CD14-positive monocyte (primary cell): ENCODE results near the gene SETSIP. TPM values are rescaled to one million over a fixed set of nuclear protein-coding genes. Genes with fewer than 3 reads are reported as not detected.

Experiments
- DNase-seq, 3 donors: peaks; one replicate each; pipeline ENCODE4 v3.0.0-alpha.2; 2011 to 2022
- H2AFZ ChIP-seq: 2 replicates; pipeline ENCODE4 v1.6.0; 2012; ENCODE audit warnings: mild to moderate bottlenecking, low read depth, low read length, inconsistent platforms; ENCODE audit not compliant: insufficient read depth, poor library complexity, severe bottlenecking
- H3K27ac ChIP-seq, 2 donors: 1 replicate in 1 of 2; 2 replicates in 1 of 2; pipeline ENCODE4 v1.5.1; 2012 to 2013; ENCODE audit warnings: low read length in 2 of 2, control low read depth in 1 of 2, inconsistent platforms in 1 of 2, low read depth in 1 of 2, mild to moderate bottlenecking in 1 of 2
- H3K27me3 ChIP-seq, 2 donors: one replicate each; pipeline versions ENCODE4 v1.6.0 to v1.6.1; 2011 to 2013; ENCODE audit warnings: low read length in 2 of 2; ENCODE audit not compliant: control insufficient read depth in 2 of 2, insufficient read depth in 2 of 2
- H3K36me3 ChIP-seq, 2 donors: replicated peaks in 1 of 2; 1 replicate in 1 of 2; 2 replicates in 1 of 2; pipeline versions ENCODE4 v1.5.1 to v1.6.1; 2012 to 2013; ENCODE audit warnings: low read length in 2 of 2, control low read depth in 1 of 2, inconsistent platforms in 1 of 2, mild to moderate bottlenecking in 1 of 2; ENCODE audit not compliant: insufficient read depth in 2 of 2, control insufficient read depth in 1 of 2
- H3K4me1 ChIP-seq, 2 donors: 1 replicate in 1 of 2; 2 replicates in 1 of 2; pipeline versions ENCODE4 v1.5.1 to v1.6.1; 2012 to 2013; ENCODE audit warnings: low read length in 2 of 2, control low read depth in 1 of 2, inconsistent platforms in 1 of 2, mild to moderate bottlenecking in 1 of 2, moderate library complexity in 1 of 2; ENCODE audit not compliant: insufficient read depth in 2 of 2, control insufficient read depth in 1 of 2
- H3K4me2 ChIP-seq: replicated peaks from 2 replicates; pipeline ENCODE3; 2012; ENCODE audit warnings: low read length, moderate library complexity, mild to moderate bottlenecking; ENCODE audit not compliant: poor library complexity, severe bottlenecking; ENCODE audit errors: extremely low read depth
- H3K4me3 ChIP-seq, 3 experiments: fragments of 200-600 bp in 1 of 3; sonication (generic) in 1 of 3; replicated peaks in 1 of 3; 1 replicate in 2 of 3; 2 replicates in 1 of 3; pipeline ENCODE4 v1.5.1; 2011 to 2013; ENCODE audit warnings: low read length in 3 of 3, mild to moderate bottlenecking in 3 of 3, control low read depth in 2 of 3, low read depth in 2 of 3, inconsistent platforms in 1 of 3, moderate library complexity in 1 of 3
- H3K79me2 ChIP-seq: 2 replicates; pipeline ENCODE4 v1.6.0; 2012; ENCODE audit warnings: mild to moderate bottlenecking, control low read depth, inconsistent platforms, low read length, moderate library complexity; ENCODE audit not compliant: insufficient read depth
- H3K9ac ChIP-seq: 2 replicates; pipeline ENCODE4 v1.6.0; 2017; ENCODE audit warnings: low read length, mild to moderate bottlenecking; ENCODE audit not compliant: insufficient read depth, poor library complexity, severe bottlenecking
- H3K9me3 ChIP-seq, 2 donors: replicated peaks in 1 of 2; 1 replicate in 1 of 2; 2 replicates in 1 of 2; pipeline versions ENCODE4 v1.5.1 to v1.6.1; 2012 to 2013; ENCODE audit warnings: low read length in 2 of 2, control low read depth in 1 of 2; ENCODE audit not compliant: control insufficient read depth in 1 of 2, insufficient read depth in 1 of 2
- H4K20me1 ChIP-seq: 2 replicates; pipeline ENCODE4 v1.6.0; 2012; ENCODE audit warnings: mild to moderate bottlenecking, low read length, control low read depth, moderate library complexity; ENCODE audit not compliant: insufficient read depth
- H3K27ac Mint-ChIP-seq, 7 donors: one replicate each; pipeline ENCODE4 v1.8.0; 2020; ENCODE audit warnings: mild to moderate bottlenecking in 7 of 7, mixed read lengths in 7 of 7, moderate library complexity in 6 of 7, inconsistent platforms in 2 of 7
- H3K27me3 Mint-ChIP-seq, 3 donors: one replicate each; pipeline ENCODE4 v1.8.0; 2021 to 2022; ENCODE audit warnings: low read depth in 3 of 3, mild to moderate bottlenecking in 3 of 3, mixed read lengths in 3 of 3, moderate library complexity in 3 of 3, inconsistent platforms in 1 of 3
- H3K36me3 Mint-ChIP-seq, 2 donors: one replicate each; pipeline ENCODE4 v1.8.0; 2020; ENCODE audit warnings: mixed read lengths in 2 of 2, inconsistent platforms in 1 of 2, mild to moderate bottlenecking in 1 of 2
- H3K4me1 Mint-ChIP-seq: one replicate; pipeline ENCODE4 v1.8.0; 2020; ENCODE audit warnings: mild to moderate bottlenecking, mixed read lengths
- H3K4me3 Mint-ChIP-seq, 2 donors: one replicate each; pipeline ENCODE4 v1.8.0; 2020; ENCODE audit warnings: mild to moderate bottlenecking in 2 of 2, mixed read lengths in 2 of 2, moderate library complexity in 1 of 2
- H3K9me3 Mint-ChIP-seq, 7 donors: one replicate each; pipeline ENCODE4 v1.8.0; 2020 to 2022; ENCODE audit warnings: mixed read lengths in 7 of 7, mild to moderate bottlenecking in 6 of 7, moderate library complexity in 6 of 7, inconsistent platforms in 2 of 7
- CTCF ChIP-seq: fragments of 200-600 bp; IDR thresholded peaks from one replicate; pipeline ENCODE4 v1.8.0; 2022; ENCODE audit warnings: antibody characterized with exemption, mild to moderate bottlenecking
- WGBS: methylation state at CpG from one replicate; pipeline ENCODE4 v1.1.5; 2013; ENCODE audit warnings: missing lambda C conversion rate; ENCODE audit not compliant: insufficient coverage; 5-methylcytosine and 5-hydroxymethylcytosine counted together
- intact Hi-C, 2 donors: fragments of 100-400 bp; cut with micrococcal nuclease; formaldehyde crosslinking; loops; one replicate each; pipeline versions ENCODE4 v1.15.0 to v1.15.1; 2023
- polyA minus RNA-seq: library from RNA; depleted of rRNA, polyadenylated mRNA; stranded (reverse); fragments of >200 nt; gene quantifications from 2 replicates; pipeline ENCODE4 v1.2.3, GENCODE V29; 2012
- polyA plus RNA-seq, 3 donors: library from polyadenylated mRNA; depleted of rRNA in 1 of 3; unstranded in 2 of 3; stranded (reverse) in 1 of 3; fragments of 300-500 nt in 2 of 3; fragments of >200 nt in 1 of 3; fragmentation: Illumina TruSeq in 2 of 3; gene quantifications; 1 replicate in 2 of 3; 2 replicates in 1 of 3; pipeline ENCODE4 v1.2.3, GENCODE V29; 2012 to 2021
- total RNA-seq, 12 experiments: library from RNA in 1 of 12; stranded (reverse) in 1 of 12; fragments of 120-200 nt in 1 of 12; gene quantifications; one replicate each; pipeline ENCODE4 v1.2.4 and lab custom pipeline; 2013 to 2026; ENCODE audit warnings: mixed read lengths in 6 of 12, inconsistent platforms in 1 of 12

The SETSIP gene, protein sequence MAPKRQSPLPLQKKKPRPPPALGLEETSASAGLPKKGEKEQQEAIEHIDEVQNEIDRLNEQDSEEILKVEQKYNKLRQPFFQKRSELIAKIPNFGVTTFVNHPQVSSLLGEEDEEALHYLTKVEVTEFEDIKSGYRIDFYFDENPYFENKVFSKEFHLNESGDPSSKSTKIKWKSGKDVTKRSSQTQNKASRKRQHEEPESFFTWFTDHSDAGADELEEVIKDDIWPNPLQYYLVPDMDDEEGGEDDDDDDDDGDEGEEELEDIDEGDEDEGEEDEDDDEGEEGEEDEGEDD
- 0.50 TPM for total RNA-seq (2013)
- polyA plus RNA-seq (not detected), polyA minus RNA-seq (not detected in 2 replicates), total RNA-seq (lab: John Stamatoyannopoulos, UW) (0.08 to 1.0 (median 0.39) reads per million in 11 experiments)

GRCh38 chr1:92075311-92075710 lies at the start of gene SETSIP:
Gene SETSIP, minus strand, starts transcription at chr1:92075411. Its CDS starts 0 bp downstream, at chr1:92075411.
- Mint-ChIP-seq H3K4me1 (peaks cover 6% of the 10 kb centered on the region), H3K27ac (no peak within 1 kb of the TSS), H3K4me3 (no peak within 1 kb of the TSS), H3K27me3 (peaks cover 0 to 6% (median 2%) of the 10 kb centered on the region in 3 donors), H3K36me3 (no peaks in the 10 kb centered on the region), H3K9me3 (no peaks in the 10 kb centered on the region)
- Histone ChIP-seq H3K27me3 (no peaks in the 10 kb centered on the region), H3K4me3 (no peak within 1 kb of the TSS), H3K79me2 (no peaks in the 10 kb centered on the region), H3K4me1 (peaks cover 4 to 5% of the 10 kb centered on the region in 2 donors), H3K27ac (no peak within 1 kb of the TSS), H4K20me1 (no peaks in the 10 kb centered on the region), H3K9me3 (no peaks in the 10 kb centered on the region), H2AFZ (no peak within 1 kb of the TSS), H3K9ac (no peak within 1 kb of the TSS), H3K36me3 (no peaks in the 10 kb centered on the region), H3K4me2 (no peak within 1 kb of the TSS)
- no peak for TF ChIP-seq CTCF
- DNase-seq, result no peak
- WGBS, result no CpG with 5 or more reads among the region's 3 CpGs
- intact Hi-C loops, result no loop called here

DNA sequence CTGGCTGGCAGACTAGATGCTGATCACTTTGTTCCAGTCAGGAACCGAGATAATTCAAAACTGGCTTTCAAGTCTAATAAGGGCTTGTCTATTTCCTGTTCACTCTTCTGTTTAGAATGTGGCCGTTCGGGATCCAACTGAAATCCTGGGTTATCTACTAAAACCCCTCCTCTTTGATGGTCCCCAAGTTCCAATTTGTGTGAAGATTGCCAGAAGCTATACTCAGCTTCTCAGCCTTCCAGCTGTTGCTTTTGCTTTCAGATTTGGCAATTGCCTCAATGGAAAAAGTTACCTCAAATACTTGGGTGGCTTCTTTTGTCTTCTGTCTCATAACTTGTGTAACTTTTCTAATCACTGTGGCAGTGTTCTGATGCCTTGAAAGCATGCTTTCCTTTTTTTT lies 48.7 kb upstream of the SETSIP start:
- no peaks in the 10 kb centered on the region for H3K36me3 Mint-ChIP-seq
- H3K9me3 ChIP-seq, result no peaks in the 10 kb centered on the region
- no peak overlapping the region for H3K9ac ChIP-seq
- H3K27ac ChIP-seq, result no peak overlapping the region
- H3K4me3 Mint-ChIP-seq, result no peak overlapping the region
- H4K20me1 ChIP-seq, result no peaks in the 10 kb centered on the region
- intact Hi-C loops, result no loop called here
- H3K4me3 ChIP-seq, result no peak overlapping the region
- no peaks in the 10 kb centered on the region for H3K4me1 ChIP-seq
- H3K79me2 ChIP-seq, result no peaks in the 10 kb centered on the region
- 33% methylated on average over 3 of the region's 3 CpGs for WGBS
- no peak overlapping the region for H3K27ac Mint-ChIP-seq
- H3K4me1 Mint-ChIP-seq, result no peaks in the 10 kb centered on the region
- peaks cover 0 to 1% (median 0%) of the 10 kb centered on the region in 3 donors for H3K27me3 Mint-ChIP-seq
- no peaks in the 10 kb centered on the region for H3K36me3 ChIP-seq
- no peak overlapping the region for H2AFZ ChIP-seq
- H3K4me2 ChIP-seq, result no peak overlapping the region
- peaks cover 0 to 2% (median 0%) of the 10 kb centered on the region in 7 donors for H3K9me3 Mint-ChIP-seq
- H3K27me3 ChIP-seq, result no peaks in the 10 kb centered on the region
- no peak for DNase-seq
- no peak for TF ChIP-seq CTCF
